Type B pancreatic cell (in vitro differentiated cells): ENCODE data around the gene RNF14. TPM values are rescaled to one million over a fixed set of nuclear protein-coding genes. Genes with fewer than 3 reads are reported as not detected.

Experiments used
- DNase-seq: peaks from one replicate; pipeline ENCODE4 v3.0.0; 2021; ENCODE audit warnings: mixed read lengths; ENCODE audit not compliant: unreplicated experiment; ENCODE audit errors: extremely low spot score
- H3K27ac Mint-ChIP-seq: 2 replicates; pipeline ENCODE4 v1.8.0; 2021; ENCODE audit warnings: mild to moderate bottlenecking, mixed read lengths
- H3K27me3 Mint-ChIP-seq: 2 replicates; pipeline ENCODE4 v1.8.0; 2021; ENCODE audit warnings: mixed read lengths
- H3K36me3 Mint-ChIP-seq: 2 replicates; pipeline ENCODE4 v1.8.0; 2021; ENCODE audit warnings: mixed read lengths
- H3K4me1 Mint-ChIP-seq: one replicate; pipeline ENCODE4 v1.8.0; 2021; ENCODE audit warnings: mixed read lengths; ENCODE audit not compliant: unreplicated experiment
- H3K4me3 Mint-ChIP-seq: 2 replicates; pipeline ENCODE4 v1.8.0; 2021; ENCODE audit warnings: mild to moderate bottlenecking, mixed read lengths
- H3K9me3 Mint-ChIP-seq: 2 replicates; pipeline ENCODE4 v1.8.0; 2021; ENCODE audit warnings: mixed read lengths
- CTCF ChIP-seq: fragments of 200-600 bp; sonication (generic); conservative IDR thresholded peaks from 2 replicates; pipeline ENCODE4 v1.5.0; 2021; ENCODE audit warnings: antibody characterized with exemption, mild to moderate bottlenecking
- total RNA-seq: library from RNA; stranded (reverse); gene quantifications from 2 replicates; pipeline ENCODE4 v1.2.1, GENCODE V29; 2021; ENCODE audit warnings: low replicate concordance

RNF14 gene
- total RNA-seq, 1 donor from 2014 or later: 39.8 TPM

DNA sequence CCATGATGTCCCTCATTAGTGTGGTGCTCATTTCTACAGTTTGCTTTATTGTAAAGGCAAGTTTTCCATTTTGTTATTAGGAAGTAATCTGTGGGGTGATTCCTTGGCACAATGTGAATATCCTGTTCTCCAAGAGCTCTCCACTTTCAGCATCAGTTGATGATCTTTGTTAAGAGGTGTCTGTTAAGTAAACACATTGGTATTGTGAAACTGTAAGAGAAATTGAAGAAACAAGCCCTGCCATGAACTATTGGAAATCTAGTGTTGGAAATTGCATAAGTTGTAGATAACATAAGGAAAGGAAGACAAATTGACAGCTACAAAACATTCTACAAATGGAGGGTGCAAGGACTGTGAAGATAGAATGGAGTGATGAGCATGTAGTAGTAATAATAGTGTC is 17.2 kb downstream of the RNF14 start:
- no peak for DNase-seq
- no peaks in the 10 kb centered on the region for H3K9me3 Mint-ChIP-seq
- TF ChIP-seq CTCF: no peak
- no peak overlapping the region for H3K27ac Mint-ChIP-seq
- H3K36me3 Mint-ChIP-seq: peaks cover 23% of the 10 kb centered on the region
- no peaks in the 10 kb centered on the region for H3K4me1 Mint-ChIP-seq
- H3K4me3 Mint-ChIP-seq: no peak overlapping the region
- H3K27me3 Mint-ChIP-seq: no peaks in the 10 kb centered on the region

DNA sequence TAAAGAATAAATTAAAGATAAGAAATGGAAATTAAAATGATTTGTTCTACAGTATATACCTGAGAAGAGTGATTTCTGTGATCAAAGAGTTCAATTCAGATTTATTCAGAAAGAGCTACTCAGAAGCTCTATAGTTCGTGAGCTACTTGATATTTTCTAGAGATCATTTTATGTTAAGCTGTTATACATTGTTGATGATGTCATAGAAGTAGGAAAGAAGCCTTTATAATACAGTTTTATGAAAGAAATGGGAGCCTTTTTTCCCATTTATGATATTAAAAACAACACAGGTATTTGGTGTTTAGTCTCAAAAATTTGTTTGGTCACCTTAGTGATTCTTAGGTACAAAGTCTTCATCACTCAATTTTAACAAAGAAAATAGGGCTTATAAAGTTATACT is 20.8 kb downstream of the RNF14 start:
- no peaks in the 10 kb centered on the region for H3K27me3 Mint-ChIP-seq
- no peak for DNase-seq
- H3K27ac Mint-ChIP-seq: no peak overlapping the region
- H3K4me3 Mint-ChIP-seq: no peak overlapping the region
- H3K9me3 Mint-ChIP-seq: no peaks in the 10 kb centered on the region
- H3K4me1 Mint-ChIP-seq: no peaks in the 10 kb centered on the region
- H3K36me3 Mint-ChIP-seq: peaks cover 25% of the 10 kb centered on the region
- no peak for TF ChIP-seq CTCF

DNA sequence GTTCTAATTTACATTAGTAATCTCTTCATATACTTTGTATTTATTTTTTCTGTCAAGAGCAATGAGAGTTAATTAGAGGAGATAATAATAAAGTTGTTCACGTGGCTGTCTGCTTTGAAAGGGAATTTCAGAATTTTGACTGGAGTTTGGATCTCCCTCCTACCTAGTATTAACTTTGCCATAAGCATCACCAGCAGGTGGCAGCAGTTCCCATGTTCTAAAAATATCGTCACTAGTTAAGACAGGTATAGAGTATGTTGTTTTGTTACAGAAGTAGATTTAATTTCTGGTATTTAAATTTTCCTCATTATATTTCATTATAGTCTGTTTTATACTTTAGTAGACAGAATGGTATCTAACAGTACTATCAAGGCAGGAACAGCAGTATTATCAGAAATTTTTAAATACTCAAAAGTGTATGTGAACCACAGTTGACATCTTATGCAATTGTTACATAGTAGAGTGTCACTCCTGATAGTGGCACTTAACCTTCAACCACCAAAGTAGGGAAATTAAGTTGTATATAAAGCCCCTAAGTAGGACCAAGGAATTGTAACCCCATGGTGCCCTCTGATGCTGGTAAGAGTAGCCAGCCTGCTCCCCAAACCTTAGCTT is 23.6 kb downstream of the RNF14 start:
- Mint-ChIP-seq H3K4me1 (peaks cover 5% of the 10 kb centered on the region), H3K27ac (no peak overlapping the region), H3K9me3 (no peaks in the 10 kb centered on the region), H3K27me3 (no peaks in the 10 kb centered on the region), H3K4me3 (no peak overlapping the region), H3K36me3 (peaks cover 24% of the 10 kb centered on the region)
- DNase-seq: no peak
- TF ChIP-seq CTCF: peak; percentile 94

GRCh38 chr5:141994511-141995136 is 25.7 kb downstream of the RNF14 start:
- Mint-ChIP-seq H3K4me1 (peaks cover 5% of the 10 kb centered on the region), H3K27ac (no peak overlapping the region), H3K4me3 (no peak overlapping the region), H3K9me3 (no peaks in the 10 kb centered on the region), H3K27me3 (no peaks in the 10 kb centered on the region), H3K36me3 (peaks cover 27% of the 10 kb centered on the region)
- no peak for DNase-seq
- TF ChIP-seq CTCF: no peak

DNA sequence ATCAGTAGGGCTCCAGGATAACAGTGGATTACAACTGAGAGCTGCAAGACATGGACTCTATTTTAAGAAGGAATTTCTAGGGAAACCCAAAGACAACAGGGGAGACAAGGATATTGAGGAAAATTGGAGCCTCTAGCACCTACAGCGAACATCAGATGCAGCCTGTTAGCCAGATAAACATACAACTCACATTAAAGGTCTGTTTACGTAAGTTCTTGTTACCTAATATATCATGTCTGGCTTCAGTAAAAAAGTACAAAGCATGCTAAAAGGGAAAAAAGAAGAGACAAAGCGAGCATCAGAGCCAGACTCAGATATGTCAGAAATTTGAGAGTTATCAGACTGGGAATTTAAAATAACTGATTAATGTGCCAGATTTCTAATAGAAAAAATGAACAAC is 26.8 kb downstream of the RNF14 start:
- no peak for DNase-seq
- no peaks in the 10 kb centered on the region for H3K27me3 Mint-ChIP-seq
- H3K36me3 Mint-ChIP-seq: peaks cover 31% of the 10 kb centered on the region
- no peak for TF ChIP-seq CTCF
- no peak overlapping the region for H3K27ac Mint-ChIP-seq
- H3K9me3 Mint-ChIP-seq: no peaks in the 10 kb centered on the region
- peaks cover 5% of the 10 kb centered on the region for H3K4me1 Mint-ChIP-seq
- no peak overlapping the region for H3K4me3 Mint-ChIP-seq
